Left renal pelvis (tissue), 4 donors: Measurements from ENCODE around the gene NAV3. TPM values are rescaled to one million over a fixed set of nuclear protein-coding genes. Genes with fewer than 3 reads are reported as not detected.

Experiments
- DNase-seq, 4 donors: peaks; one replicate each; pipeline ENCODE4 v3.0.0-alpha.2; 2013; ENCODE audit warnings: low read depth in 4 of 4, low spot score in 3 of 4
- polyA plus RNA-seq, 4 donors: library from polyadenylated mRNA; unstranded; fragments of 120-200 nt; gene quantifications; one replicate each; pipeline ENCODE4 v1.2.1, GENCODE V29; 2013; ENCODE audit not compliant: insufficient read length in 4 of 4

The NAV3 gene
- polyA plus RNA-seq, 4 donors: 7.5 to 23.4 (median 11.5) TPM

GRCh38 chr12:78177298-78177697 lies 346.6 kb downstream of the NAV3 start:
- no peak for DNase-seq

GRCh38 chr12:78179346-78179745 lies 348.7 kb downstream of the NAV3 start:
- no peak for DNase-seq

GRCh38 chr12:78181544-78182162 lies 351.0 kb downstream of the NAV3 start:
- DNase-seq: peak in 1 of 4 donors; percentile 9

- no peak for DNase-seq
These were observed 353.1 kb downstream of the NAV3 start for GRCh38 chr12:78183824-78184223.

- no peak for DNase-seq
These were observed 354.4 kb downstream of the NAV3 start for GRCh38 chr12:78185109-78185508.

- no peak for DNase-seq
These were observed 355.0 kb downstream of the NAV3 start for GRCh38 chr12:78185651-78186050.

- DNase-seq: no peak
These were observed 356.0 kb downstream of the NAV3 start for GRCh38 chr12:78186670-78187069.

GRCh38 chr12:78187741-78188140 lies 357.0 kb downstream of the NAV3 start:
- DNase-seq: no peak

GRCh38 chr12:78189656-78190055 lies 359.0 kb downstream of the NAV3 start:
- DNase-seq: no peak

- DNase-seq: no peak
These were observed 360.9 kb downstream of the NAV3 start for GRCh38 chr12:78191611-78192010.

- DNase-seq: no peak
These were observed 362.3 kb downstream of the NAV3 start for GRCh38 chr12:78192979-78193378.

- DNase-seq: no peak
These were observed 363.8 kb downstream of the NAV3 start for GRCh38 chr12:78194448-78194847.

- DNase-seq: no peak
These were observed 368.2 kb downstream of the NAV3 start for GRCh38 chr12:78198896-78199295.

GRCh38 chr12:78199926-78200325 lies 369.2 kb downstream of the NAV3 start:
- DNase-seq: no peak

GRCh38 chr12:78204926-78205325 lies 374.2 kb downstream of the NAV3 start:
- no peak for DNase-seq

GRCh38 chr12:78208092-78208491 lies 377.4 kb downstream of the NAV3 start:
- peak in 2 of 4 donors; percentile 20 to 49 for DNase-seq

- no peak for DNase-seq
These were observed 379.3 kb downstream of the NAV3 start for GRCh38 chr12:78209846-78210505.

- DNase-seq: no peak
These were observed 379.8 kb downstream of the NAV3 start for GRCh38 chr12:78210506-78210860.

- no peak for DNase-seq
These were observed 380.2 kb downstream of the NAV3 start for GRCh38 chr12:78210894-78211302.

GRCh38 chr12:78220811-78221210 lies 390.1 kb downstream of the NAV3 start:
- no peak for DNase-seq

- DNase-seq: no peak
These were observed 393.5 kb downstream of the NAV3 start for GRCh38 chr12:78224154-78224553.

- no peak for DNase-seq
These were observed 396.1 kb downstream of the NAV3 start for GRCh38 chr12:78226763-78227162.
